IPS-NIHi7 (cell line): ENCODE data around the gene PDE2A.

ENCODE experiments used
- DNase-seq: peaks from one replicate; pipeline ENCODE4 v3.0.0; 2012; ENCODE audit warnings: mixed read lengths; ENCODE audit errors: extremely low spot score

Gene PDE2A

DNA sequence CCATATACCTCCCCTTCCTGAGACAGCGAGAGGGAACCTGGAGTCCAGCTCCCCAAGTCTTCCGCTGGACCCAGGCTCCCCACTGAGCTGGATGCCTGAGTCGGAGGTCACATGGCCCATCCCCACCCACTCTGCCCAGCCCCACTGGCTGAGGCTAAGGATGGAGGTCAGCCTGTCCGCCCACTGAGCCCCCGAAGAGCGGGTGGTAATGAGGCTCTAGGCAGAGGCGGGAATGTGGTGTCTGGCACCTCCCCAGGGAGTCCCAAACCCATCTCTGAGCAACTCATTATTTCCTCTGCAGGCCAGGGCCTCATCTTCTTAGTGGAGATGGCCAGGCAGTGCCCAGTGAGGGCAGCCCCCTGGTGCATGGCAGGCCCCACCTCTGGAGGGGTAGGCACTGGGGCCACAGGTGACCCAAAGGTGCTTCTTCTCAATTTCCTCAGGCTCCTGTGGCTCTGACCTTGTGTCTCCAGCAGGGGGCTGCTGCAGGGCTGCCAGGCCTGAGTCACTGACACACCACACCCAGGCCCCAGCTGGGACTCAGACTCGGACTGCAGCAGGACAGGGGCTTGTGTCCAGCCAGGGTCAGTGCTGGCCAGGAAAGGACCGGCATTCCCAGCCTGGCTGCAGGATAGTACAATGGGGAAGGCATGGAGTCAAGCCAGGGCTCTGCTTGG lies 10.2 kb upstream of the PDE2A start:
- peak; percentile 82 for DNase-seq

- peak; percentile 93 for DNase-seq
These were observed 9.6 kb upstream of the PDE2A start for GRCh38 chr11:72683782-72684200.

GRCh38 chr11:72682858-72683243 lies 8.6 kb upstream of the PDE2A start:
- DNase-seq: no peak

DNA sequence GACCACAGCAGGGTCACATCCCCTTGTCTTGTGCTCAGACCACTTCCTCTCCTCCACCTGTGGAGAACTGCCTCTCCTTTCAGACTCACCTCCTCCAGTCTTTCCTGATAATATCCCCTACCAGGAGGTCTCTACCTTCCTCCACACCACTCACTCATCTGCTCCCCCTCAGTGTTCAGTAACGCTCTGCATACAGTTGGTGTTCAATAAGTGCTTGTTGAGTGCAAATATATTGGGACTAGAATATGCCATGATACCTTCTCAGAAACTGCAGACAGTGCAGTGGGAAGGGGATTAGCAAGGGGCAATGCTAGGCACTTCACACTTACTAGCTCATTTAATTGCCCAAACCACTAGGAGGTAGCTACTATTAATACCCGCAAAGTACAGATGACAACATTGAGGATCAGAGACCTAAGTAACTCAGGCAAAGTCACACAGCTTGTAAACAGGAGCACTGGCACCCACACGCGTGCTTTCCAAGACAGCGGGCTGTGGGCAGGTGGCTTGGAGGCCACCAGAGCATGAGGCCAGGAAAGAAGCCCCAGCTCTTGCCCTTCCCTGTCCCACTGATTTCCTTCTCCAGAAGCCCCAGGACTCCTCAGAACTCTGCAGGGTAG lies 8.1 kb upstream of the PDE2A start:
- DNase-seq: no peak

GRCh38 chr11:72681226-72682153 lies 7.3 kb upstream of the PDE2A start:
- DNase-seq: no peak

- DNase-seq: no peak
These were observed 6.5 kb upstream of the PDE2A start for GRCh38 chr11:72680624-72681158.

- DNase-seq: no peak
These were observed 5.6 kb upstream of the PDE2A start for GRCh38 chr11:72679869-72680268.

GRCh38 chr11:72678524-72678923 lies 4.3 kb upstream of the PDE2A start:
- DNase-seq: no peak

DNA sequence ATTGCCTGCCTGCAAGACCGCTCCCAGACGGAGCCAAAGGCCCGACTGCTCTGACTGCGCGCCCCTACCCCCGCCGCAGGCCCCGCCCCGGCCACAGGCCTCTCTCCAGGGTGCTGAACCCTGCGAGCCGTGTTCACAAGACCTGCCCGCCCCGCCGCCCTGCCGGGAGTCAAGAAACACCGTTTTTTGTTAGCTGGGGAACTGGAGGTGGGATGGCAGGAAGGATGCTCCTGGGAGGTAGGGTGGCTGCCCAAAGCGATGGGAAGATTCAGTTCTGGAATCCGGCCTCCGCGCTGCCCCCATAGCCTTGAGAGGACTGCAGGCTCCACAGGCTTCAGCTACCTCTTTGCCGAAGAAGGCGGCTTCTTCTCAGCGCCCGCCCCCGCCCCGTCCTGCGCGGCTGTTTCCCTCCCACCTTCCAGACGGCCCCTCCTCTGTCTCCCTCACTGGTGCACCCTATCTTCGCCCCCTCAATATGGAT lies 2.7 kb upstream of the PDE2A start:
- DNase-seq: peak; percentile 94

- no peak for DNase-seq
These were observed 999 bp upstream of the PDE2A start for GRCh38 chr11:72675221-72675620.

- peak; percentile 78 for DNase-seq
These were observed 809 bp downstream of the PDE2A start for GRCh38 chr11:72673284-72673942.

- no peak for DNase-seq
These were observed 1.5 kb downstream of the PDE2A start for GRCh38 chr11:72672597-72673238.

- no peak for DNase-seq
These were observed 2.8 kb downstream of the PDE2A start for GRCh38 chr11:72671152-72672099.

DNA sequence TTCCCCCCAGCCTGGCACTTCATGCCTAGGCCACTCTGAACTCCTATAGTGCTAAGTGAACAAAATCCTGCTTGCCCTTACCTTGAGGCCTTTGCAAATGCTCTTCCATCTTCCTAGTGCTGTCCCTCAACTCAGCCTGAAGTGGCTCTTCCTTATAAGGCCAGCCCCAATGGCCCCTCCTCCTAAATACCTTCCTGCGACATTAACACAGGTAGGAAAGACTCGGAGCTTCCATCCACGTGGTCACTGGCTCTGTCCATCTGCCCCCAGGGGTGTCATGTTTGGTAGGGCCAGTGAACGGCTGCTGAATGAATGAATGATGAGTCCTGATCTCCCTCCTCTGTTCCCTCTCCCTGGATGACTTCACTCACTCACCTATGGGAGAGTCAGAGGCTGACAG lies 4.2 kb downstream of the PDE2A start:
- peak; percentile 58 for DNase-seq

DNA sequence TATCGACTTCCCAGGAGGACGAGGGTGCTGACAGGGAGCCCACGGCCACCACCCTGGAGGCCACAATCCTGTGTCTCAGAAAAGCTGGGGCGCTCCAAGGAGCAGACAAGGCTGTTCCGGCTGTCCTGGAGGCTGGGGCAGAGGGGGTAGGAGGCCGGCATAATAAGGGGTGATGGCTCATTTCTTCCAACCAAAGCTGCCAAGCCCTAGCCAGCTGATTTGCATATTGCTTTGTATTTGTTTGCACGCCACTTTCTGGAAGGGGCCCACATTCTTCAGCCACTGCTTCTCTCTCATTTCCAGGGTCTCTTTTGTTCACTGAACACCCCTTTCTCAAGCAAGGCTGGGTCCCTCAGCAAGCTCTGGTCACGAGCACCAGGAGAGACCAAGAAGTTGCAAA lies 4.7 kb downstream of the PDE2A start:
- DNase-seq: no peak

DNA sequence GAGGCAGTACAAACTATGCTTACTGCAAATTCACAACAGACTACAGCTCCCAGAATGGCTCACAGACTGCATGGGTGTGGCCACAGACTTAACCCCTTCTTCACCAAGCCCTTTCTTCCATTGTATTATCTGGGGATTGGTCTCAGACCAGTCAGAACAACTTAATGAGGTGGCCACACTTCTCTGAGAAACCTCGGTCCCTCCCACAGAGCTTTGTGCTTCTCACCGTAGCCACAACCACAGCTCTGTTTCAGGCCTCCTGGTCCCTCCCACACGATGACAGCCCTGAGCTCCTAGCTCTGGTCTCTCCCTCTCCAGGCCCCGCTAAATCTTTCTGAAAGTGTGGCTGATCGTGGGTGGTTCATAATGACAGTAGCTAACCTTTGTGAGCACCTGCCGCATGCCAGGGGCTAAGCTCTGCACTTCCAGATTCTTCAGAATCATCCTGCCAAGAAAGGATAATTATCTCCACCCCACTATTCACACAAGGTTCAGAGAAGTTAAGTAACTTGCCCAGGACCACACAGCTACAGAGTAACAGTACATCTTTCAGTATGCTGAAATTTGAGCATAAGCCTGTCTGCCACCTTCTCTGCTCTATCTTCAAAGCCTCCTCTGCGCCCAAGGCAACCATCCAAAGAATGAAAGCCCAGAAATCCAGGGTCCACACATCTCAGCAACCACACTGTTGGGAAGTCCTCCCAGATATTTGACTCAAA lies 5.4 kb downstream of the PDE2A start:
- DNase-seq: no peak

DNA sequence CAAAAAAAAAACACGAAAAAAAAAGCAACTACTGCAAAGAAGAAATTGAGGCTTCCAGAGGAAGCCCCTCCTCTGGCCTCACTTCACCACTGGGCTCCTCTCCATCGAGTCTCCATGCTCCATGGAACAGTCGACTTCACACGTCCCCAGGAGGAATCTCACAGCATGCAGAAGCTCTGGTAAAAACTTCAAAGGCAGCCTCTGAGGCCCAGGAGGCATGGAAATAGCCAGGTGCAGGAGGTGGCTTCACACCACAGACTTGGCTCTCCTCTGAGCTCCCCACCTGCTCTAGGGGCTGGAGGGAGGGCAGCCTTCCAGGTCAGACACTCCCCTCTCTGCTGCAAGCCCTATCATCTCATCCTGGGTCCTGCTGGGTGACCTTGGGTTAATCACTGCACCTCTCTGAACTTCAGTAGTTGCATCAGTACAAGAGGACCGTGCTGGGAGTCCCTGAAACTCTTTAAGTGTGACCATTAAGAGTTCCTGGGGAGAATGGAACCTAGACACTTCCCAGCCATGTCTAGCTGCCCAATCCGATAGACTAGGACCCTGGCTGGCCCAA lies 8.2 kb downstream of the PDE2A start:
- DNase-seq: no peak

DNA sequence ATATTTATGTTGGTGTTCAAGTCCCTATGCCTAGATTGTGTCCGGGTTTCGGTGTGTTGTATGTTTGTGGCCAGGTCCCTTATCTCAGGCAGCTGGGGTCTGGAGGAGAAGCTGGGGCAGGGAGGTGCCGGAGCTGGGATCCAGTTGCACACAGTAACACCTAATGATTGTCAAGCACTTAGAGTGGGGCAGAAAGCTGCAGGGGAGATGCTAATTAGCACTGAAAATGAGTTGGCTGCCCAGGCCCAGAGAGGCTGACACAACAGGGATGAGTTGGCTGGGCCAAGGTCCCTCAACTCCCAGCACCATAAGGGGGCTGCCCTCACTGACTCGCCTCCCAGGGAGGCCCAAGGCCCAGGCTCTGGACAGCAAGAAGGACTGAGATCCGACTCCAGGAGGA lies 12.2 kb downstream of the PDE2A start:
- no peak for DNase-seq

GRCh38 chr11:72661486-72661885 lies 12.7 kb downstream of the PDE2A start:
- DNase-seq: no peak
